Ishikawa (cell line): ENCODE data around the gene THRB.

ENCODE experiments used
- CEBPB ChIP-seq: IDR thresholded peaks from 2 replicates; pipeline ENCODE4 v1.6.1; 2012
- CREB1 ChIP-seq: IDR thresholded peaks from 2 replicates; pipeline ENCODE4 v1.6.1; 2012; ENCODE audit warnings: low read depth
- EGR1 ChIP-seq: IDR thresholded peaks from 2 replicates; pipeline ENCODE4 v1.6.1; 2012
- EP300 ChIP-seq: IDR thresholded peaks from 2 replicates; pipeline ENCODE4 v1.6.1; 2012; ENCODE audit warnings: borderline replicate concordance
- FOXM1 ChIP-seq: IDR thresholded peaks from 2 replicates; pipeline ENCODE4 v1.6.1; 2012; ENCODE audit warnings: low read depth, borderline replicate concordance
- MAX ChIP-seq: IDR thresholded peaks from 2 replicates; pipeline ENCODE4 v1.6.1; 2012
- NFIC ChIP-seq: IDR thresholded peaks from 2 replicates; pipeline ENCODE4 v1.6.1; 2012
- RAD21 ChIP-seq: IDR thresholded peaks from 2 replicates; pipeline ENCODE4 v1.6.1; 2012; ENCODE audit warnings: low read depth
- REST ChIP-seq: IDR thresholded peaks from 2 replicates; pipeline ENCODE4 v1.6.1; 2012; ENCODE audit warnings: low read depth, mild to moderate bottlenecking
- TAF1 ChIP-seq: IDR thresholded peaks from 2 replicates; pipeline ENCODE4 v1.6.1; 2012; ENCODE audit warnings: low read depth, mild to moderate bottlenecking
- TCF12 ChIP-seq: IDR thresholded peaks from 2 replicates; pipeline ENCODE4 v1.6.1; 2012; ENCODE audit warnings: low read depth
- TEAD4 ChIP-seq: IDR thresholded peaks from 2 replicates; pipeline ENCODE4 v1.6.1; 2012
- USF1 ChIP-seq: IDR thresholded peaks from 2 replicates; pipeline ENCODE4 v1.6.1; 2012
- YY1 ChIP-seq: IDR thresholded peaks from 2 replicates; pipeline ENCODE4 v1.6.1; 2012; ENCODE audit warnings: low read depth
- ZBTB7A ChIP-seq: IDR thresholded peaks from 2 replicates; pipeline ENCODE4 v1.6.1; 2012; ENCODE audit warnings: low read depth

The THRB gene

GRCh38 chr3:24498391-24498790, 3.7 kb upstream of the THRB start:
- no peak for TF ChIP-seq EGR1
- TF ChIP-seq EP300: no peak
- TF ChIP-seq TEAD4: no peak
- TF ChIP-seq TAF1: no peak
- TF ChIP-seq ZBTB7A: no peak
- TF ChIP-seq FOXM1: no peak
- TF ChIP-seq RAD21: no peak
- no peak for TF ChIP-seq NFIC
- no peak for TF ChIP-seq YY1
- TF ChIP-seq MAX: no peak
- TF ChIP-seq CREB1: no peak

GRCh38 chr3:24497942-24498341, 3.3 kb upstream of the THRB start:
- TF ChIP-seq TAF1: no peak
- no peak for TF ChIP-seq USF1
- no peak for TF ChIP-seq YY1
- TF ChIP-seq REST: no peak
- no peak for TF ChIP-seq CREB1
- TF ChIP-seq CEBPB: no peak
- TF ChIP-seq FOXM1: no peak

- TF ChIP-seq RAD21 (peak; percentile 30), MAX (no peak)
These were observed 2.2 kb upstream of the THRB start for GRCh38 chr3:24496529-24497482.

- TF ChIP-seq REST: no peak
- TF ChIP-seq NFIC: no peak
- TF ChIP-seq CEBPB: no peak
- TF ChIP-seq RAD21: no peak
- no peak for TF ChIP-seq TEAD4
- TF ChIP-seq FOXM1: no peak
- peak; percentile 58; the same call in 1 of the 2 replicates for TF ChIP-seq TAF1
- TF ChIP-seq TCF12: no peak
- TF ChIP-seq ZBTB7A: no peak; the same call in 1 of the 2 replicates
- peak; percentile 76; the same call in 1 of the 2 replicates for TF ChIP-seq MAX
- peak; percentile 74; the same call in 1 of the 2 replicates for TF ChIP-seq EGR1
- TF ChIP-seq YY1: peak; percentile 53; the same call in 1 of the 2 replicates
- TF ChIP-seq EP300: peak; percentile 47; the same call in 1 of the 2 replicates
- TF ChIP-seq CREB1: no peak
- no peak for TF ChIP-seq USF1
These were observed 810 bp upstream of the THRB start for GRCh38 chr3:24495326-24495994.

GRCh38 chr3:24493746-24494617, 668 bp downstream of the THRB start:
- TF ChIP-seq EP300 (0 out of 2 replicates have a peak, but pooled peaks have one; percentile 6), YY1 (no peak; the same call in 1 of the 2 replicates), RAD21 (peak; percentile 18; the same call in 1 of the 2 replicates), TEAD4 (no peak), EGR1 (peak; percentile 87), NFIC (peak; percentile 7; the same call in 1 of the 2 replicates), TCF12 (no peak), FOXM1 (no peak), REST (no peak), USF1 (no peak), CREB1 (no peak), CEBPB (no peak), MAX (no peak; the same call in 1 of the 2 replicates), ZBTB7A (0 out of 2 replicates have a peak, but pooled peaks have one; percentile 26), TAF1 (no peak)
